Astrocyte of the spinal cord (primary cell): ENCODE data around the gene NUP133.

Experiments
- DNase-seq: peaks from one replicate; pipeline ENCODE4 v3.0.0; 2011; ENCODE audit warnings: low read depth, low spot score
- H3K4me3 ChIP-seq: 2 replicates; pipeline ENCODE4 v1.5.1; 2011; ENCODE audit warnings: low read depth, mild to moderate bottlenecking, low read length, moderate library complexity
- CTCF ChIP-seq: IDR thresholded peaks from 2 replicates; pipeline ENCODE4 v1.5.1; 2012; ENCODE audit warnings: low read depth, mild to moderate bottlenecking, low read length, inconsistent platforms
- in situ Hi-C: cut with HindIII; loops from 2 replicates; pipeline ENCODE4 v1.10.0; 2017; ENCODE audit warnings: low sequenced_read_pairs

NUP133 gene

GRCh38 chr1:229436201-229436600 is 71.9 kb downstream of the NUP133 start:
- in situ Hi-C loops = loop anchor here (25.0 kb wide), 1 partner anchor 99 kb away; the partner anchor contains the start of gene CCSAP
- H3K4me3 ChIP-seq = no peak overlapping the region
- TF ChIP-seq CTCF = no peak
- no peak for DNase-seq

GRCh38 chr1:229434641-229435051 is 73.5 kb downstream of the NUP133 start:
- in situ Hi-C loops = loop anchor here (25.0 kb wide), 1 partner anchor 97 kb away; the partner anchor contains the start of gene CCSAP
- no peak for DNase-seq
- H3K4me3 ChIP-seq = no peak overlapping the region
- TF ChIP-seq CTCF = no peak

- no peak for TF ChIP-seq CTCF
- in situ Hi-C loops = loop anchor here (25.0 kb wide), 1 partner anchor 97 kb away; the partner anchor contains the start of gene CCSAP
Observed at GRCh38 chr1:229434005-229434640, 74.0 kb downstream of the NUP133 start, which contains the start of gene ACTA1. TSS of gene ACTA1 (minus strand) at chr1:229434094. CDS start at chr1:229433115, 979 bp downstream.

GRCh38 chr1:229433364-229434004 is 74.7 kb downstream of the NUP133 start:
- TF ChIP-seq CTCF = no peak
- in situ Hi-C loops = loop anchor here (25.0 kb wide), 1 partner anchor 96 kb away; the partner anchor contains the start of gene CCSAP
- no peak for DNase-seq
- no peak overlapping the region for H3K4me3 ChIP-seq

More at GRCh38 chr1:229434005-229434640, 74.0 kb downstream of the NUP133 start, which contains the start of gene ACTA1:
- no peak for DNase-seq
- no peak within 1 kb of the TSS for H3K4me3 ChIP-seq

- H3K4me3 ChIP-seq = no peak overlapping the region
- in situ Hi-C loops = loop anchor here (25.0 kb wide), 1 partner anchor 96 kb away; the partner anchor contains the start of gene CCSAP
- no peak for TF ChIP-seq CTCF
- no peak for DNase-seq
Observed at GRCh38 chr1:229432905-229433304, 75.2 kb downstream of the NUP133 start.

- H3K4me3 ChIP-seq = no peak overlapping the region
- TF ChIP-seq CTCF = no peak
- in situ Hi-C loops = loop anchor here (25.0 kb wide), 1 partner anchor 95 kb away; the partner anchor contains the start of gene CCSAP
- DNase-seq = no peak
Observed at GRCh38 chr1:229432116-229432461, 76.1 kb downstream of the NUP133 start.
